Neural progenitor cell (in vitro differentiated cells): Measurements from ENCODE around the gene WDPCP.

ENCODE experiments used
- EZH2 ChIP-seq: fragments of 200-600 bp; sonication (generic); IDR thresholded peaks from 2 replicates; pipeline ENCODE4 v1.6.1; 2017; ENCODE audit warnings: antibody characterized with exemption, mild to moderate bottlenecking, moderate library complexity
- TF ChIP-seq, protein P1 (sequence below): fragments of 200-600 bp; sonication (generic); IDR thresholded peaks from 2 replicates; pipeline ENCODE4 v1.5.1; 2017; ENCODE audit warnings: antibody characterized with exemption, mild to moderate bottlenecking

DNA sequence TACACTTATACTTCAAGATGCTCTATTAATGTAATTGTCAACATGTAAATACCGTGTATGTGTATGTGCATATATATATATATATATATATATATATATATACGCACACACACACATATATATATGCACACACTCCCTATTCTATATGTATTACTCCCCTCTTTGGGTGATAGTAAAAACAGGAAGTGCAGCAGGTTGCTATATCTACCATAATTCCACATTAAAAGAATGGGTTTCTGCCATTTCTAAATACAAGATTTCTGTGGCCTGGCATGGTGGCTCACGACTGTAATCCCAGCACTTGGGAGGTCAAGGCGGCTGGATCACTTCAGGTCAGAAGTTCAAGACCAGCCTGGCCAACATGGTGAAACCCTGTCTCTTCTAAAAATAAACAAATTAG is 460.7 kb downstream of the WDPCP start:
- TF ChIP-seq, protein P1, sequence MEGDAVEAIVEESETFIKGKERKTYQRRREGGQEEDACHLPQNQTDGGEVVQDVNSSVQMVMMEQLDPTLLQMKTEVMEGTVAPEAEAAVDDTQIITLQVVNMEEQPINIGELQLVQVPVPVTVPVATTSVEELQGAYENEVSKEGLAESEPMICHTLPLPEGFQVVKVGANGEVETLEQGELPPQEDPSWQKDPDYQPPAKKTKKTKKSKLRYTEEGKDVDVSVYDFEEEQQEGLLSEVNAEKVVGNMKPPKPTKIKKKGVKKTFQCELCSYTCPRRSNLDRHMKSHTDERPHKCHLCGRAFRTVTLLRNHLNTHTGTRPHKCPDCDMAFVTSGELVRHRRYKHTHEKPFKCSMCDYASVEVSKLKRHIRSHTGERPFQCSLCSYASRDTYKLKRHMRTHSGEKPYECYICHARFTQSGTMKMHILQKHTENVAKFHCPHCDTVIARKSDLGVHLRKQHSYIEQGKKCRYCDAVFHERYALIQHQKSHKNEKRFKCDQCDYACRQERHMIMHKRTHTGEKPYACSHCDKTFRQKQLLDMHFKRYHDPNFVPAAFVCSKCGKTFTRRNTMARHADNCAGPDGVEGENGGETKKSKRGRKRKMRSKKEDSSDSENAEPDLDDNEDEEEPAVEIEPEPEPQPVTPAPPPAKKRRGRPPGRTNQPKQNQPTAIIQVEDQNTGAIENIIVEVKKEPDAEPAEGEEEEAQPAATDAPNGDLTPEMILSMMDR, result no peak
- no peak for TF ChIP-seq EZH2
